Activated CD4-positive, alpha-beta T cell treated with anti-CD3 and anti-CD28 coated beads for 4 hours (primary cell): ENCODE results near the gene C1GALT1.
"Not testable (repeated sequence)": the region's sequence is repeated elsewhere in the genome, so short reads cannot be mapped to it uniquely, and the experiment has no call there.

Experiments used
- DNase-seq, 2 donors: peaks; one replicate each; pipeline ENCODE4 v3.0.0-alpha.2; 2020

Gene C1GALT1

GRCh38 chr7:7173956-7174632, 8.2 kb upstream of the C1GALT1 start:
- DNase-seq, result no peak

GRCh38 chr7:7175075-7175695, 7.2 kb upstream of the C1GALT1 start:
- DNase-seq, result no peak

- DNase-seq, result no peak
Observed at GRCh38 chr7:7176406-7177043, 5.8 kb upstream of the C1GALT1 start.

- no peak for DNase-seq
Observed at GRCh38 chr7:7177044-7177517, 5.3 kb upstream of the C1GALT1 start.

GRCh38 chr7:7178081-7178480, 4.3 kb upstream of the C1GALT1 start:
- DNase-seq, result no peak

- no peak for DNase-seq
Observed at GRCh38 chr7:7178906-7179305, 3.4 kb upstream of the C1GALT1 start.

GRCh38 chr7:7180725-7181449, 1.5 kb upstream of the C1GALT1 start:
- DNase-seq, result no peak

- peak; percentile 45 to 52 for DNase-seq
Observed at GRCh38 chr7:7181519-7182155, 707 bp upstream of the C1GALT1 start.

- peak; percentile 29 to 47 for DNase-seq
Observed at GRCh38 chr7:7183061-7183837, 905 bp downstream of the C1GALT1 start.

GRCh38 chr7:7183838-7184463, 1.6 kb downstream of the C1GALT1 start:
- DNase-seq, result no peak

- no peak for DNase-seq
Observed at GRCh38 chr7:7185371-7185989, 3.1 kb downstream of the C1GALT1 start.

- no peak for DNase-seq
Observed at GRCh38 chr7:7188091-7188490, 5.7 kb downstream of the C1GALT1 start.

GRCh38 chr7:7188742-7189141, 6.4 kb downstream of the C1GALT1 start:
- DNase-seq, result no peak

- DNase-seq, result no peak
Observed at GRCh38 chr7:7190142-7190541, 7.8 kb downstream of the C1GALT1 start.

- no peak for DNase-seq
Observed at GRCh38 chr7:7191137-7191536, 8.8 kb downstream of the C1GALT1 start.

GRCh38 chr7:7192798-7193788, 10.7 kb downstream of the C1GALT1 start:
- DNase-seq, result not testable (repeated sequence)

- not testable (repeated sequence) for DNase-seq
Observed at GRCh38 chr7:7199592-7199991, 17.2 kb downstream of the C1GALT1 start.

GRCh38 chr7:7200255-7200654, 17.9 kb downstream of the C1GALT1 start:
- not testable (repeated sequence) for DNase-seq

GRCh38 chr7:7201578-7202374, 19.4 kb downstream of the C1GALT1 start:
- DNase-seq, result peak; percentile 38 to 45
